Liver (tissue), 3 donors: ENCODE data around the gene HLA-DRA.

Experiments
- CTCF ChIP-seq: fragments of 150-350 bp; IDR thresholded peaks from 2 replicates; pipeline ENCODE4 v1.5.1; 2017; ENCODE audit warnings: improper control_type of control experiment, low read depth, low read length; ENCODE audit not compliant: missing input control
- REST ChIP-seq: IDR thresholded peaks from 2 replicates; pipeline ENCODE4 v1.6.1; 2016; ENCODE audit warnings: antibody characterized with exemption, mild to moderate bottlenecking
- SP1 ChIP-seq: IDR thresholded peaks from 2 replicates; pipeline ENCODE4 v1.6.1; 2018; ENCODE audit warnings: antibody characterized with exemption, mild to moderate bottlenecking
- TF ChIP-seq, protein P1 (sequence below): IDR thresholded peaks from 2 replicates; pipeline ENCODE4 v1.6.1; 2016; ENCODE audit warnings: antibody characterized with exemption
- TF ChIP-seq, protein P2 (sequence below): IDR thresholded peaks from 2 replicates; pipeline ENCODE4 v1.6.1; 2016; ENCODE audit warnings: antibody characterized with exemption
- donor health status: healthy.
- donor health status: healthy.

- TF ChIP-seq, protein P1, sequence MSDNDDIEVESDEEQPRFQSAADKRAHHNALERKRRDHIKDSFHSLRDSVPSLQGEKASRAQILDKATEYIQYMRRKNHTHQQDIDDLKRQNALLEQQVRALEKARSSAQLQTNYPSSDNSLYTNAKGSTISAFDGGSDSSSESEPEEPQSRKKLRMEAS: no peak
- TF ChIP-seq CTCF (no peak), SP1 (no peak), REST (no peak)
- TF ChIP-seq, protein P2, sequence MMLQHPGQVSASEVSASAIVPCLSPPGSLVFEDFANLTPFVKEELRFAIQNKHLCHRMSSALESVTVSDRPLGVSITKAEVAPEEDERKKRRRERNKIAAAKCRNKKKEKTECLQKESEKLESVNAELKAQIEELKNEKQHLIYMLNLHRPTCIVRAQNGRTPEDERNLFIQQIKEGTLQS: no peak
Measured at GRCh38 chr6:32424589-32425300, 14.9 kb upstream of the HLA-DRA start.
